Muscle of arm (tissue), 14 donors: ENCODE results near the gene ATP7B. TPM values are rescaled to one million over a fixed set of nuclear protein-coding genes. Genes with fewer than 3 reads are reported as not detected.
A peak's percentile ranks its signal among the peaks of the same experiment; 100 is the strongest.
"Not testable (repeated sequence)": the region's sequence is repeated elsewhere in the genome, so short reads cannot be mapped to it uniquely, and the experiment has no call there.

ENCODE experiments used
- DNase-seq: peaks from one replicate; pipeline ENCODE4 v3.0.0-alpha.2; 2013
- long read RNA-seq, 11 donors: transcript quantifications; one replicate each; lab custom pipeline, GENCODE V29; 2026
- polyA plus RNA-seq, 12 donors: library from polyadenylated mRNA; unstranded; fragments of 120-200 nt; gene quantifications; one replicate each; pipeline ENCODE4 v1.2.1, GENCODE V29; 2013; ENCODE audit not compliant: insufficient read length in 12 of 12

Gene ATP7B
- polyA plus RNA-seq, result 10 to 100 TPM in 2 of 12 donors, 1 to 10 TPM in 9, not detected in 1; 4.4 to 19.8 (median 6.6) TPM
- long read RNA-seq, donor 1, full-length matches to known transcripts, result 1 of 1 reads
- long read RNA-seq, donor 1, partial matches to known transcripts, result 0 of 1 reads
- long read RNA-seq, donor 1, other reads (novel, unspliced or antisense), result 0 of 1 reads
- long read RNA-seq, donor 2, result 0 reads
- long read RNA-seq, donor 3, result 0 reads
- long read RNA-seq, donor 4, partial matches to known transcripts, result 0 of 1 reads
- long read RNA-seq, donor 4, other reads (novel, unspliced or antisense), result 0 of 1 reads
- long read RNA-seq, donor 5, result 0 reads
- long read RNA-seq, donor 6, result 0 reads
- long read RNA-seq, donor 7, partial matches to known transcripts, result 0 of 1 reads
- long read RNA-seq, donor 7, other reads (novel, unspliced or antisense), result 0 of 1 reads
- long read RNA-seq, donor 8, result 0 reads
- long read RNA-seq, donor 9, partial matches to known transcripts, result 12 of 14 reads
- long read RNA-seq, donor 9, other reads (novel, unspliced or antisense), result 0 of 14 reads
- long read RNA-seq, donor 10, result 0 reads
- long read RNA-seq, donor 11, result 0 reads

DNA sequence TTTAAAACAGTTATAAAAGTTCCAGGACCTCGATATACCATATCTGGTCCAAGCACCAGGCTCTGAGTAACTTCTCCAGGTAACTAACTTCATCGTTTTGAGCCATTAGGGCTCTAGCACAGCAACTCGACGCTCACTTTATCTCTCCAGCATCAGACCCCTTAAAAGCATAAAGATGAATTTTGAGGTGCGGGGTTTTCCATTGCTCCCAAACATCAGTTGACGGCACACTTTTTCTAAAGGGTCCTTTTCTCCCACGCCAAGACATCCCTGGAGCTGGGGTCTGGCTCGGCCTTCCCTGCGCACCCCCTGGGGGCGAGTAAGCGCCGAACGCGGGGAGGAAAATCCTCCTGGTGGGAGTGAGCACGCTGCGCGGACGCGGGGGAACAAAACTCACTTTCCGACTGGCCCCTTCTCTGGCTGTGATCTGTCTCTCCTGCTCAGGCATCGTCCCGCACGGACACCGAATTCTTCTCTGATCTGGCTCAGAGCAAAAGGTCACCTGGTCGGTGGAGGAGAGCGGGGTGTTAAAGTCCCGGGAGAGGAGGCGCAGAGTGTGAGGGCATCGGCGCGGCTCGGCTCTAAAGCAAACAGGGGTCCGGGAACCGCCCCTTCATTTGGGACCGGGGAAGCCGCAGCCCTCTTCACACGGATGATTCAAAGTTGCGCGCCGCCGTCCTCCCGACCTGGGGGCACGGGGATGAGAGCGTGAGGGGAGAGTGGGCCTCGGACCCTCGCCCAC is at the start of gene ATP7B:
ATP7B (minus strand) TSS at position 561 of the 742 bp plus-strand sequence; CDS start at position 448, 113 bp downstream.
- no peak for DNase-seq

DNA sequence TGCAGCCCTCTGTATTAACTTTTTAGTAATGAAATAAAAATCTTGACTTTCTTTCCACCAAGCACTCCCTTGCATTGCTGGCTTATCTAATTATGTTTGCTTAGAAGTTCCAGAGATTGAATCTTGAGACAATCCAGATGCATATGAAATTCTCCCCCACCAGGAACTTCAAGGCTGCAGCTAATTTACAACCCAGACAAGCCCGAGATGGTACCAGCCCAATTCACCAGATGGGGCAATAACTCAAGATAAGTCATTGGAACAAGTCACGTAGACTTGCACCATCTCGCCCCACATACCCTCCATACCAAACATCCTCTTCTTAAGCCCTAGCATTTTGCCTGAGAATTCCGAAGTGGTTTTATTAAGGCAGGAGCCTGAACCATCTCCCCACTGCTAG is 42.2 kb upstream of the ATP7B start:
- DNase-seq, result no peak

DNA sequence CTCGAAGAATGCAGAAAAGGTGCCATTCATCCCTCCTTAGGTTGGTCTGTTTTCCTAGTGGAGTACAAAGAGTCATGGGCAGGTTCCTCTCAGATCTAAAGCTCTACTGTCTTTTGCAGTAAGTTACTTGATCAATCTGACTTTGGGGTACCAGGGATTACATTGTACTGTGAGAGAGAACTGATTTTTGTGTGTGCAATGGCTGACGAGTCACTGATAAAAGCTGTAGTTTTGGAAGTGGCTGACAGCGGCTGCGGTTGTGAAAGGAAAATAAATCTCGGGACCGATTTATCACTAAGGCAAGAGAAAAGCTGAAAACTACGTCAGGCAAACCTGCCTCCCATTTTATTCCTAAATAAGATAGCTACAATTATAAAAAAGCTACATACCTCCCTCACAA is 40.1 kb upstream of the ATP7B start:
- no peak for DNase-seq

DNA sequence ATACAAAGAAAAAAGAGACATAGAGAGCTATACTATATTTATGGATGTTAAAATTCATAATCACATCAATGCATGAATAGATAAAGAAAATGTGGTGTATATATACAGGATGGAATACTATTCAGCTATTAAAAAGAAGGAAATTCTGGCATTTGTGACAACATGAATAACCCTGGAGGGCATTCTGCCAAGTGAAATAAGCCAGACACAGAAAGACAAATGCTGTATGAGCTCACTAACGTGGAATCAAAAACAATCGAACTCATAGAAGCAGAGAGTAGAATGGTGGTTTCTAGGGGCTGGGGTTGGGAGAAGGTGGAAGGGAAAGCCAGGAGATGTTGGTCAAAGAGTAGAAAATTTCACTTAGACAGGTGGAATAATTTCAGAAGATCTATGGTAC is 37.3 kb upstream of the ATP7B start:
- DNase-seq, result no peak

DNA sequence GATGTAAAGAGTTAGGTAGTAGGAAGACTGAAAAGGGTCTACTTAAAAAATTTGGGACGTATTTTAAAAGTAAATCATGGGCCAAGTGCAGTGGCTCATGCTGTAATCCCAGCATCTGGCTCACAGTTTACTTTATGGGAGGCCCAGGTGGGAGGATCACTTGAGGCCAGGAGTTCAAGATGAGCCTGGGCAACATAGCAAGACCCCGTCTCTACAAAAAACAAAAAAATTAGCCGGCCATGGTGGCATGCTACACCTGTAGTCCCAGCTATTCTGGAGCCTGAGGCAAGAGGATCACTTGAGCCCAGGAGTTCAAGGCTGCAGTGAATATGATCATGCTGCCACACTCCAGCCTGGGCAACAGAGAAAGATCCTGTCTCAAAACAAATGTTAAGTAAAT is 36.2 kb upstream of the ATP7B start:
- DNase-seq, result no peak

DNA sequence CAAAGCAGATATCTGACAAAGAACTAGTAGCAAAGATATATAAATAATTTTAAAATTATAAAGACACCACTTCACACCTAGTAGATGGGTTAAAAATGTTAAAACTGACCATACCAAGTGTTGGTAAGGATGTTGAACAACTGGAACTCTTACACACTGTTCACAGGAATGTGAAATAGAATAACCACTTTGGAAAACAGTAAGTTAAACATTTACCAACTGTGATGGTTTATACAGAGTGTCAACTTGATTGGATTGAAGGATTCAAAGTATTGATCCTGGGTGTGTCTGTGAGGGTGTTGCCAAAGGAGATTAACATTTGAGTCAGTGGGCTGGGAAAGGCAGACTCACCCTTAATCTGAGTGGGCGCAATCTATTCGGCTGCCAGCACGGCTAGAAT is 32.4 kb upstream of the ATP7B start:
- no peak for DNase-seq

DNA sequence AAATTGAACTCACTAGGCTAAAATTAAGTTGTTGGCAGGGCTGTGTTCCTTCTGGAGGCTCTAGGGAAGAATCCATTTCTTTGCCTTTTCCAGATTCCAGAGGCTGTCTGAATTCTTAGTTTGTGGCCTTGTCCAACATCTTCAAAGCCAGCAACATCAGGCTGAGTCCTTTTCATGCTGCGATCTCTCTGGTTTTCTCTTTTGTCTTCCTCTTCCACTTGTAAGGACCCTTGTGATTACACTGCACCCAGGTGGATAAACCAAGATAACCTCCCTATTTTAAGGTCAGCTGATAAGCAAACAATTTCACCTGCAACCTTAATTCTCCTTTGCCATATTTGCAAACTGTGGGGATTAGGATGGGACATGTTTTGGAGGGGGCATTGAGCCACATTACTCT is 24.8 kb upstream of the ATP7B start:
- no peak for DNase-seq

DNA sequence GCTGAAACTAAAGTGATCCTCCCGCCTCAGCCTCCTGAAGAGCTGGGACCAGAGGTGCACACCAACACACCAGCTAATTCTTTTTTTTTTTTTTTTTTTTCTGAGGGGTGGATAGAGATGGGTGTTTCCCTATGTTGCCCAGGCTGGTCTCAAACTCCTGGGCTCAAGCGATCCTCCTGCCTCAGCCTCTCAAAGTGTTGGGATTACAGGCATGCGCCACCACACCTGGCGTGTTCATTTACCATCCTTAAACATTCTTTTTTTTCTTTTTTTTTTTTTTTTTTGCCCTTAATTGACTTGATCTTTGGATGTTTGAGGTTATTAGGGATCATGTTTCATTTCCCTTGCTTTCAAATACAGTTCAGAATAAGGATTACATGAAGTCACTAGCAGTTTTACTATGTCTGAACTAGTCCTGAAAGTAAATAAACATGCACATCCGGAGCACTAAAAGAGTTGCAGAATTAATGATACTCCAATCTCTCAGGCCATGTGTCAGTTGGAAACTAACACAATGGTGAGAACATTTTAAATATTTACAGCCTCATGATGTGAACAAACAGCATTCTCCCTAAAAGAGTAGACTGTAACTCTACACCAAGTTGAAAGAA is 23.5 kb upstream of the ATP7B start:
- DNase-seq, result no peak

DNA sequence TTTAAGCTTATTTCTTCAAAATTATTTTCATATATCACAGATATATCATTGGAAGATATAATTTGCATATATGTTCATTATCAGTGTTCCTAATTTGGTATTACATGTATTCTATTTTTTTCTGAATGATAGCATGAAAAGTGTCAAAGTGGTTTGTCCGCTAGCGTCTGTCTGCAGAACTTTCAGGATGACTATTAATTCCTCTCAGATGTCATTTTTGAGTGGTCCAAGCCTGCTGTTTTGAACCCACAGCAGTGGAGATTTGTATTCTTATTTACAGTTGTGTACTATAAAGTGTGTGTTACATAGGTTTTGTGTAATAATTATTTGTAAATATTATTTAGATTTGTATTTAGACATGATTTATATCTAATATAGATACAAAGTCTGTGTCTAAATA is 21.8 kb upstream of the ATP7B start:
- DNase-seq, result no peak

DNA sequence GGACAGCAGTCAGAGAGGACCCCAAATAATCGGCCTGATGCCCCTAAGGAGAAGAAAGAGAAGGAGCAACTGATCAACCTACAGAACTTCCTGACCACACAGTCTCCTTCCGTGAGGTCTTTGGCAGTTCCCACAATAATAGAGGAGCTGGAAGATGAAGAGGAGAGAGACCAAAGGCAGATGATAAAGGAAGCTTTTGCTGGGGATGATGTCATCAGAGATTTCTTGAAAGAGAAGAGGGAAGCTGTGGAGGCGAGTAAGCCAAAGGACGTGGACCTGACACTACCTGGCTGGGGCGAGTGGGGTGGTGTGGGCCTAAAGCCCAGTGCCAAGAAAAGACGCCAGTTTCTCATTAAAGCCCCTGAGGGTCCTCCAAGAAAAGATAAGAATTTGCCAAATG is 19.2 kb upstream of the ATP7B start:
- DNase-seq, result not testable (repeated sequence)

DNA sequence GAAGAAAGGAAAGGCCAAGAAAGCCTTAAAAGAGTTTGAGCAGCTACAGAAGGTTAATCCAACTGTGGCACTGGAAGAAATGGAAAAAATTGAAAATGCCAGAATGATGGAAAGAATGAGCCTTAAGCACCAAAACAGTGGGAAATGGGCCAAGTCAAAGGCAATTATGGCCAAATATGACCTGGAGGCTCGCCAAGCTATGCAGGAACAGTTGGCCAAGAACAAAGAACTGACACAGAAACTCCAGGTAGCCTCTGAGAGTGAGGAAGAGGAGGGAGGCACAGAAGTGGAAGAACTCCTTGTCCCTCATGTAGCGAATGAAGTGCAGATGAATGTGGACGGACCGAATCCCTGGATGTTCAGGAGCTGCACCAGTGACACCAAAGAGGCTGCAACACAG is 18.3 kb upstream of the ATP7B start:
- no peak for DNase-seq

DNA sequence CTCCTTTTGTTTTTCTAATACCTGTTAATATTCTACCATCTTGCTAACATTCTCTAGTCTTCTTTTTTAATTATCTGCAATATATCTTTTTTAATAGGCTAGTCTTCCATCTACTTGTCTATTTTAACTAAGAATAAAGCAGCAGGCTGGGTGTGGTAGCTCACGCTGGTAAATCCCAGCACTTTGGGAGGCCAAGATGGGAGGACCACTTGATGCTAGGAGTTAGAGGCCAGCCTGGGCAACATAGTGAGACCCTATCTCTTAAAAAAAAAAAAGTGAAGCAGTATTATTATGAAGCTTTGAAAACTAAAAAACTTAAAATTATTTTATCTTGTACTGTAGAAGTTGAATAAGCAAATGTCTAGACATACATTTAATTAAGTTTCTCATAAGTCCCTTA is 16.6 kb upstream of the ATP7B start:
- DNase-seq, result no peak

DNA sequence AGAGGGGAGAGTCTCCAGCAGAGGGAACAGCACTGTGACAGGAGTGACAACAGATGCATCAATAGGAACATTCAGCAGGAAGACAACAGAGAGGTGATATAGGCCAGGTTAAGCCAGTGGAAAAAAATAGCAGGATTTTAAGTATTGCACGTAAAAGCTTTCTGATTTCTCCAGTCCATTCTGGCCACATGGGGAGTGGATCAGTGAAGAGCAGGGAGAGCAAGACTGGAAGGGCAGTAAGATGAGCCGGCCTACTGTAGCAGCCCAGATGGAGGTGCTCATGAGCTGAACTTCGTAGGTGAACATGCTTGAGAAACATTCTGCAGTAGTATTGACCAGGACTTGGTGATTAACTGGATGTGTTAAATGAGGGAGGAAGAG is 15.0 kb upstream of the ATP7B start:
- DNase-seq, result no peak

DNA sequence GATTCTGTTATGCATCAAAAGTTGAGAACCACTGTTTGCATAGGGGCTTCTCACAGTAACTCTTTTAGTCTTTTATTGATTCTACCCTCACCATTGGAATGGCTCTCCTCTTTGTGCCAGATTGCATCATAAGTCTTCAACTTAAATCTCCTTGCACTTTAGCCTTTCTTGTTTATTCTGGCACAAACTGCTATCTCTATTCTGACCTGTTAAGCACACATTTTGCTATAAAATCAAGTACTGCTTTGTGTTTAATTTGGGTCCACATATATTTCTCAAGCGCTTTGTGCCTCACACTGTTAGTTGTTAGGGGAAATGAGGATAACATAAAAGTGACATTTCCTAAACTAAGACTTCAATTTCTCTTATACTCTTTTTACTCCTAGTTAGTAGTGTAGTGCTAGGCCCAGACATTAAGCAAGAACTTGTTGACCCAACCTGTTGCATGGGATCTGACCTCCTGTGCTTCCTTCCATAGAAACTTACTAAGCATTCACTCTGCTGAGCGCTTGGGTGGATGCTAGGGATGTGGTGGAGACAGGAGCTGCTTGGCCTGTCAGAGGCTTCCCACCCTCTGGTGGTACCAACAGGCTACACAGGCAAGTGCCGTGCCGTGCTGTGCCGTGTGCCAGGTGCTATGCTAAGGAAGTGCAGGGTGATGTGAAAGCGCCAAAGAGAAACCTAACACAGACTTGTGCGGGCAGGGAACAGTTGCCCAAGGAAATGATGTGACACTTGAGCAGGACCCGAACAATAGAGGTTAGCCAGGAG is 14.4 kb upstream of the ATP7B start:
- DNase-seq, result no peak

DNA sequence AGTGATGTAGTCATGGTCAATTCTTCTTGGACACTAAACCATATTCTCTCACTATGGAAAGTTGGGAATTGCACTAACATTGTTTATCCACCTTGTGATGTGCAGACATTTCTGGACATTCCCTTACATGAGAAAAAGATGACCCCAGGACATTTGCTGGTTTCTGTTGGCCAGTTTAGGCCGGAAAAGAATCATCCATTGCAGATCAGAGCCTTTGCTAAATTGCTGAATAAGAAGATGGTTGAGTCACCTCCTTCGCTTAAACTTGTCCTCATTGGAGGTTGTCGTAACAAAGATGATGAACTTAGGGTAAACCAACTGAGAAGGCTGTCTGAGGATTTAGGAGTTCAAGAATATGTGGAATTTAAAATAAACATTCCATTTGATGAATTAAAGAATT is 13.2 kb upstream of the ATP7B start, which contains the start of gene UTP14C:
UTP14C (plus strand) TSS at position 211 of the 400 bp plus-strand sequence. CDS start 4,114 bp downstream, outside the sequence.
- DNase-seq, result no peak

DNA sequence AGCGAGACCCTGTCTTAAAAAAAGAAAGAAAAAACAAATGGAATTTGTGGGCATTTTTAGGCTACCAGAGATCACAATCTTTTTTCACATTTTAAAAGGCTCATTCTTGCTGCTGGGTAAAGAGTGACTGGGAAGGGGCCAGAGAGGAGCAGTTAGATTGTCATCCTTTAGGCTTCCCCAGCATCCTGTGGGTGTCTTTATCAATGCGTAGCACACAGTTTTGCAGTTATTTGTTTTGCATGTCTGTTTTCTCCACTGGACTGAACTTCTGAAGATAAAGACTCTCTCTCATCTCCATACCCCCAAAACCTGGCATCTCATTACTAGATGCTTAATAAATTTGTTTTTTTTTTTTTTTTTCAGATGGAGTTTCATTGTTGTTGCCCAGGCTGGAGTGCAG is 11.1 kb upstream of the ATP7B start:
- no peak for DNase-seq

DNA sequence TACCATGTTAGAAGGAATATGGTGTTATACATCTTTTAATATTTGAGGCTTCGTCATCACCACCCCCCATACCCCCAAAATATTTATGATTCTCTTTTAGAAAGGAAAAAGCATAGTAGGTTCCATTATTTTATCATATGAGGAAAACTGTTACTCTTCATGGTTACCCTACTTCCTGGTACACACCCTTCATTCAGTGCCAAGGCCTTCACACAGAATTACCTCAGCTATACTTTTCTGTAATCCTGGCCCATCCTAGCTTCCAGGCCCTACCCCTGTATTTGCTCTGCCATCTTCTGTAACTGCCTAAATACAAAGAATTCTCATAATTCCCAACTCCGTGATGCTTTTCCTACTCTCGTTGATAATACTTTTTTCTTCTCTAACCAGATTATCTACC is 8.9 kb upstream of the ATP7B start:
- DNase-seq, result no peak

DNA sequence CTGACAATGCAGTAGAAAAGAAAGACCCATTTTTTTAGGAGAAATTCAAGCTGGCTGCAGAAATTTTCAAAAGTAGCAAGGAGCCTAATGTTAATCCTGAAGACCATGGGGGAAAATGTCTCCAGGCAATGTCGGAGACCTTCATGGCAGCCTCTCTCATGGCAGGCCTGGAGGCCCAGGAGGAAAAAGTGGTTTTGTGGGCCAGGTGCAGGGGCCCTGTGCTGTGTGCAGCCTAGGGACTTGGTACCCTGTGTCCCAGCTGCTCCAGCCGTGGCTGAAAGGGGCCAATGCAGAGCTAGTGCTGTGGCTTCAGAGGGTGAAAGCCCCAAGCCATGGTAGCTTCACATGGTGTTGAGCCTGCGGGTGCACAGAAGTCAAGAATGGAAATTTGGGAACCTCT is 5.0 kb upstream of the ATP7B start:
- no peak for DNase-seq

DNA sequence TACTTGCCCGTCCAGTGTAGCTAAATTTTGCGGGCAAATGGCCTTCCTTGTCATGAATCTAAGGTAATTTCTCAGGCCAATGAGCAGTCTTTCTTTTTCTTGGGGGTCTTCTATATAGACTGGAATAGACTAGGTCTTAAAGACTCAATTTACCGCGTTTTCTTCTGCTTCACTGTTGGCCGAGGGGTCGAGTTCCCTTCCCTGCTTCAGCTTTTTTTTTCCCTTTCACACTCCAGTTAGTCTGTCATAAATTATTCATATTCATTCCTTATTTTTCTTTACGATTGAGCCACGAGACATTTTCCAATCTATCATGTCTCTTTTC is 1.2 kb upstream of the ATP7B start:
- no peak for DNase-seq

DNA sequence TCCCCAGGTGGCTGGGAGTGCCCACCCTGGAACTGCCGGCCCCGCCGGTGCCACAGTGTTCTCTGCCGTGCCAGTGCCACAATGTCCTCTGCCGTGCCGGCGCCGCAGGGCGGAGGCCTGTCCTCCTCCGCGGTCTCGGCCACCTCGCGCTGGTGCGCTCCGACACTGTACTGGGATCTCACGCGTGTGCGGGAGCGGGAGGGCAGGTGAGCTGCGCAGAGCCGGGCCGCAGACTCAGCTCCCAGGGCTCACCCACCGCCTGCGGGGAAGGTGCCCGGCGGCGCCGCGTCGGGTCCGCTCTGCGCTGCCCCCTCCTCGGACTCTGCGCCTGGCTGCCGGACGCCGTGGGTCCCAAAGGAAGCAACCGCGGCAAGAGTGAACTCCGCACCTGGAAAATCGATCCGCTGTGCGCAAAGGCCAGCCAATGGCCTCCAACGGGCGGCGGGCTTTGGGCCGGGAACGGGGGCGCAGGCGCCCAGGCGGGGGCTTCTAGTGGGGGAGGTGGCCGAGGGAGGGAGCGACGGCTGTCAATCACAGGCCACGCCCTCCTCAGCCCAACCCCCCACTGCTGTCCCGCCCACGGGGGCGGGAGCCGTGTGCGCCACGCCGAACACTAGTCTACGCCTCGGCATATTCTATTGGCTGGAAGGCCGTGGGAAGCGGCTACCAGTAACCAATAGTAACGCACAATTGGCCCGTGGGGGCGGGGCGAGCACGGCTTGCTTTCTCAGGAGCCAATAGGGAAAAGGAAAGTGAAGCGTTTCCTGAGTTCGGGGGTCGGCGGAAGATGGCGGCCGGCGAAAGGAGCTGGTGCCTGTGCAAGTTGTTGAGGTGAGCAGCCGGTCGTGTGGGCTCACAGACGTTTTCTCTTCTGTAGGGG is 622 bp upstream of the ATP7B start, which contains the start of gene ALG11:
ALG11 (plus strand) TSS at position 767 of the 880 bp plus-strand sequence; CDS start at position 788, 21 bp downstream.
- peak; percentile 98 for DNase-seq

DNA sequence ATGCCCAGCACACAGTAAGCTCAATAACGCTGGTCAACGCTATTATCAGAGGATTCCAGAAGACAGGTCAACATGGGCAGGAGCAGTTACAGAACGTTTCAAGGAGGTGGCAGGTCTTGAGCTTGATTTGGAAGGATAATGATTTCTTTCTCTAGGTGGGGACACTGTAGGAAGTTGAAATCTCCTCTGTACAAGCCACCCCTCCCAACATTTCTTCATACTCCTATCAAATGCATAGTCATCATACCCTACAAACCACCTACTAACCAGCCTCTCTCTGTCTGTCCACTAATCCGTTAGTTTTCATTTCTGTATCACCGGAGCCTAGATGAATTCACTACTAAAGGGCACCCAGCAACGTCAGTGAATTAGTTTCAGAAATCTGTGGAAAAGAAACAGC is 1.3 kb downstream of the ATP7B start:
- no peak for DNase-seq
